Mucosa of rectum (tissue), 2 donors: ENCODE data around the gene C17orf67.
"Not testable (repeated sequence)": the region's sequence is repeated elsewhere in the genome, so short reads cannot be mapped to it uniquely, and the experiment has no call there.

Source experiments
- H3K27ac ChIP-seq, 2 donors: one replicate each; pipeline ENCODE4 v1.7.0; 2013; ENCODE audit warnings: inconsistent platforms in 2 of 2, low read depth in 2 of 2, low read length in 2 of 2
- H3K27me3 ChIP-seq, 2 donors: one replicate each; pipeline ENCODE4 v1.7.0; 2013; ENCODE audit warnings: low read length in 2 of 2; ENCODE audit not compliant: control insufficient read depth in 2 of 2, insufficient read depth in 2 of 2
- H3K36me3 ChIP-seq, 2 donors: one replicate each; pipeline ENCODE4 v1.7.0; 2013; ENCODE audit warnings: low read length in 2 of 2; ENCODE audit not compliant: control insufficient read depth in 2 of 2, insufficient read depth in 2 of 2
- H3K4me1 ChIP-seq, 2 donors: one replicate each; pipeline ENCODE4 v1.7.0; 2013; ENCODE audit warnings: low read length in 2 of 2, mild to moderate bottlenecking in 1 of 2; ENCODE audit not compliant: control insufficient read depth in 2 of 2, insufficient read depth in 2 of 2
- H3K4me3 ChIP-seq, 2 donors: one replicate each; pipeline ENCODE4 v1.7.0; 2013; ENCODE audit warnings: low read length in 2 of 2
- H3K9ac ChIP-seq, 2 donors: one replicate each; pipeline ENCODE4 v1.7.0; 2013; ENCODE audit warnings: low read length in 2 of 2, low read depth in 1 of 2, mild to moderate bottlenecking in 1 of 2
- H3K9me3 ChIP-seq, 2 donors: one replicate each; pipeline ENCODE4 v1.7.0; 2013; ENCODE audit warnings: low read length in 2 of 2; ENCODE audit not compliant: control insufficient read depth in 2 of 2
- donor health status: healthy.
- donor health status: Normal muscosa, but diverticular disease.

The C17orf67 gene

DNA sequence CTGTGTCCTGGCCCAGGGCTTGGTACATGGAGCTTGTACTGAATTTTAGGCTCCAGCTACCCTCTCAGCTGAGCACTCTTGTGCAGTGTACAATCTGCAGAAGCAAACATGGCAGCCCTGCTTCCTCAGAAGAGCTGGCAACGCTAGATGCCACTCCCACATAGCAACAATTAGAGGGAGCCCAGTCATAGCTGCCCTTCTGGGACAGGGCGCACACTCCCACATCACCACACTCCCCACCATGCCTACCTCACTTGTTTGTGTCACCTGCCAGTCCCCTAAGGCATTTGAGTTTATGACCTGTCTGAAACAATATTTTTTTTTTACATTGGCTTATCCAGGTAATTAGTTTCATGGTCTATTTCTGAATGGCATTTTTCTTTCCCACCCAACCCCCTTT is 72.3 kb downstream of the C17orf67 start:
- Histone ChIP-seq H3K4me3 (no peak overlapping the region), H3K9me3 (no peaks in the 10 kb centered on the region), H3K27ac (no peak overlapping the region), H3K4me1 (no peaks in the 10 kb centered on the region), H3K27me3 (peaks cover 0 to 2% of the 10 kb centered on the region in 2 donors), H3K36me3 (no peaks in the 10 kb centered on the region), H3K9ac (no peak overlapping the region)

- H3K9ac ChIP-seq, H3K4me1 ChIP-seq, H3K27me3 ChIP-seq, H3K36me3 ChIP-seq, H3K4me3 ChIP-seq, H3K27ac ChIP-seq, H3K9me3 ChIP-seq: not testable (repeated sequence)
Measured at GRCh38 chr17:56757611-56758010, 76.1 kb downstream of the C17orf67 start.

GRCh38 chr17:56756536-56756935 is 77.2 kb downstream of the C17orf67 start:
- H3K9ac ChIP-seq, result no peak overlapping the region
- no peaks in the 10 kb centered on the region for H3K9me3 ChIP-seq
- no peak overlapping the region for H3K27ac ChIP-seq
- no peak overlapping the region for H3K4me3 ChIP-seq
- H3K36me3 ChIP-seq, result no peaks in the 10 kb centered on the region
- no peaks in the 10 kb centered on the region for H3K4me1 ChIP-seq
- no peaks in the 10 kb centered on the region for H3K27me3 ChIP-seq

DNA sequence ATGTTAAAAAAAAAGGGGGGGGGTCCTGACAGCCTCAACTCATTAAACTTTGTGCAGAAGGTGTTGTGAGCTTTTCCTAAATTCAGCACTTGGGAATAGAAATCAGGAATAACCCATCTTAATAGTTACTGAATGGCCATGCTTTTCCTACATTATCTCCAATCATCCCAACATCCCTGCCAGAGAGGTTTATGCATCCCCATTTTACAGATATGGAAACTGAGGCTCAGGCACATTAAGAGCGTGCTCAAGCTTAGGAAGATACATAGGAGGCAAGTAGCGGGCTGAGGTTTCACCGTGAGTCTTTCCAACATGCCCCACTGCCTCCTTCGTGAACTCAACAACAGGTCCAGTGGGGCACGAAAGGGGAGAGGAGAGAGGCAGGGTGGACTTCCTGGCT is 78.4 kb downstream of the C17orf67 start:
- Histone ChIP-seq H3K36me3 (no peaks in the 10 kb centered on the region), H3K4me1 (no peaks in the 10 kb centered on the region), H3K27me3 (no peaks in the 10 kb centered on the region), H3K9ac (no peak overlapping the region), H3K4me3 (no peak overlapping the region), H3K27ac (no peak overlapping the region), H3K9me3 (no peaks in the 10 kb centered on the region)

DNA sequence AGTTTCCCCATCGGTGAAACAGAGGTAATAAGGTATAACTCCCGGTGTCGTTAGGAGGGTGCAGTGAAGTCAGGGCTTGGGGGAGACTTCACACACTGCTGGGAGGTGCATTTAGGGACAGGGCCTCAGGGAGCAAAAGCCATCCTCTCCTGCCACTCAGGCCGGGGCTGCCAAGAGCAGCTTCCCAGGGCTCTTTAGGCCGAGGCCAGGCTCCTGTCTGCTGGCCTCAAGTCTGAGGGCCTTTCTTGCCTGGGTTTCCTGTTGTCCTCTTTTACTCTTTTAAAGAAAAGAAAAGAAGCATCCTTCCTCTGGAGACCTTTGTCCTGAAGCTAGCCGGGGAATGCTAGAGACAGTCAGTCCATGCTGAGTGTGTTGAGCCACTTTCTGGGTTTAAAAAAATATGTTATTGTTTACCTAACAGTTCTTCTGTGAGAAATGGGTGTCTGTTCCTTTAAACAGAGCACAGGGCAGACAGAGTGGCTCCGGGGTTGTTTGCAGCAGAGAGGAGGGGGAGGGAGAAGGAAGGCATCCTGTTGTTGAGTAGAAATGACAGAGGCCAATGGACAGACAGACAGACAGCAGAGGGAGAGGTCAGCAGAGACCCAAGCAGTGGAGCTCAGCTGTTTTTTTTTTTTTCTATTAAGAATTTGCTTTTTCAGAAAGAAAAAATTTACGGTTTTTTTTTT is 79.1 kb downstream of the C17orf67 start:
- H3K36me3 ChIP-seq, result no peaks in the 10 kb centered on the region

GRCh38 chr17:56752263-56752836 is 81.4 kb downstream of the C17orf67 start:
- H3K27me3 ChIP-seq, result no peaks in the 10 kb centered on the region
- H3K36me3 ChIP-seq, result no peaks in the 10 kb centered on the region
- H3K9me3 ChIP-seq, result no peaks in the 10 kb centered on the region
- no peak overlapping the region for H3K9ac ChIP-seq
- no peak overlapping the region for H3K27ac ChIP-seq
- no peak overlapping the region for H3K4me3 ChIP-seq
- no peaks in the 10 kb centered on the region for H3K4me1 ChIP-seq

More for the DNA sequence above, 79.1 kb downstream of the C17orf67 start:
- H3K9ac ChIP-seq, result no peak overlapping the region
- no peaks in the 10 kb centered on the region for H3K9me3 ChIP-seq
- no peaks in the 10 kb centered on the region for H3K4me1 ChIP-seq
- H3K27ac ChIP-seq, result no peak overlapping the region
- no peak overlapping the region for H3K4me3 ChIP-seq
- H3K27me3 ChIP-seq, result no peaks in the 10 kb centered on the region

- H3K27me3 ChIP-seq, result no peaks in the 10 kb centered on the region
- H3K36me3 ChIP-seq, result no peaks in the 10 kb centered on the region
- no peak overlapping the region for H3K4me3 ChIP-seq
- no peaks in the 10 kb centered on the region for H3K9me3 ChIP-seq
- no peak overlapping the region for H3K9ac ChIP-seq
- no peaks in the 10 kb centered on the region for H3K4me1 ChIP-seq
- H3K27ac ChIP-seq, result no peak overlapping the region
Measured at GRCh38 chr17:56751145-56751738, 82.5 kb downstream of the C17orf67 start.

DNA sequence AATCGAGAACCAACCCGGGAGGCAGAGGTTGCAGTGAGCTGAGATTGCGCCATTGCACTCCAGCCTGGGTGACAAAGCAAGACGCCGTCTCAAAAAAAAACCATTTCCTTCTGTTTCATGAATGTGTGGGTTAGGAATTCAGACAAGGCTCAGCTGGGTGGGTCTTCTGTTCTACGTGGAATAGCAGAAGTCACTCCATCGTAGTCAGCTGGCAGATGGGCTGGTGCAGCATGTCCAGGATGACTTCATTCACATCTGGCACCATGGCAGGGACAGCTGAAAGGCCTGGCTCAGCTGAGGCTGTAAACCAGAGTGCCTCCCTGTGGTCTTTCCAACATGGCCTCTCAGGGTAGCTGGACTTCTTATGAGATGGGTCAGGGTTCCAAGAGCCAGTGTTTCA is 89.0 kb downstream of the C17orf67 start:
- H3K4me3 ChIP-seq, result no peak overlapping the region
- no peak overlapping the region for H3K27ac ChIP-seq
- H3K9ac ChIP-seq, result no peak overlapping the region
- H3K27me3 ChIP-seq, result no peaks in the 10 kb centered on the region
- no peaks in the 10 kb centered on the region for H3K4me1 ChIP-seq
- H3K9me3 ChIP-seq, result no peaks in the 10 kb centered on the region
- no peaks in the 10 kb centered on the region for H3K36me3 ChIP-seq

- H3K27ac ChIP-seq, result no peak overlapping the region
- H3K4me1 ChIP-seq, result no peaks in the 10 kb centered on the region
- no peak overlapping the region for H3K4me3 ChIP-seq
Measured at GRCh38 chr17:56742601-56743000, 91.1 kb downstream of the C17orf67 start.

More at GRCh38 chr17:56742601-56743000, 91.1 kb downstream of the C17orf67 start:
- no peaks in the 10 kb centered on the region for H3K36me3 ChIP-seq
- no peaks in the 10 kb centered on the region for H3K9me3 ChIP-seq
- H3K9ac ChIP-seq, result no peak overlapping the region
- no peaks in the 10 kb centered on the region for H3K27me3 ChIP-seq
